AG09319 (cell line): Measurements from ENCODE around the gene PHF20.

Experiments
- DNase-seq: peaks from one replicate; pipeline ENCODE4 v3.0.0-alpha.2; 2010; ENCODE audit warnings: low read depth; ENCODE audit errors: extremely low read depth
- CTCF ChIP-seq: IDR thresholded peaks from 2 replicates; pipeline ENCODE4 v1.5.1; 2011; ENCODE audit warnings: low read depth, mild to moderate bottlenecking, inconsistent platforms, low read length, moderate library complexity

PHF20 gene

GRCh38 chr20:35901678-35902544, 130.1 kb downstream of the PHF20 start:
- peak; percentile 70 for DNase-seq
- TF ChIP-seq CTCF, result no peak

GRCh38 chr20:35902545-35902941, 130.7 kb downstream of the PHF20 start:
- TF ChIP-seq CTCF, result no peak

GRCh38 chr20:35903843-35904242, 132.0 kb downstream of the PHF20 start:
- TF ChIP-seq CTCF, result no peak
- no peak for DNase-seq

More at GRCh38 chr20:35902545-35902941, 130.7 kb downstream of the PHF20 start:
- DNase-seq, result no peak

GRCh38 chr20:35904982-35905663, 133.3 kb downstream of the PHF20 start:
- no peak for DNase-seq
- TF ChIP-seq CTCF, result no peak

- no peak for TF ChIP-seq CTCF
Observed at GRCh38 chr20:35907017-35907701, 135.3 kb downstream of the PHF20 start.

GRCh38 chr20:35908007-35908406, 136.2 kb downstream of the PHF20 start:
- DNase-seq, result no peak
- no peak for TF ChIP-seq CTCF

More at GRCh38 chr20:35907017-35907701, 135.3 kb downstream of the PHF20 start:
- DNase-seq, result no peak
